ENCODE results near the gene FIGN. TPM values are rescaled to one million over a fixed set of nuclear protein-coding genes. Genes with fewer than 3 reads are reported as not detected.
A peak's percentile ranks its signal among the peaks of the same experiment; 100 is the strongest.

FIGN gene
- total RNA-seq, 1 donor from 2014 or later: under 0.01 TPM

DNA sequence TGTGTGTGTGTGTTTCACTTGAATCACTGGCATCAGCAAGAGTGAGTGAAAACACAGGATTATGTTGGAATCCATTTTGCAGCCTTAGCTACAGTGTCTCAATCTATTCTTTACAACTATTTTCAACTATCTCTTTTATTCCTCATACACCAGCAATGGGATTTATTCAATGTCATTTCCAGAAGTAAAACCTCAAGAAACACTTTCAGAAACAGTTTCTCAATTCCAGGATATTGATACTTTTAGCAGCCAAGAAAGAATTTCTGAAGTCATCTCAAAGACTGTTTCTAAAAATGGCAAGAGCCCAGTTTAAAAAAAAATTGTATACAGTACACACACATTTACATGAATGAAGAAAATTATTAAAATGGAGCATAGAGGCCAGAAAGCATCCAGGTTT is 171.6 kb downstream of the FIGN start:
- DNase-seq (ENCODE audit: low read depth in 2 of 2): no peak

DNA sequence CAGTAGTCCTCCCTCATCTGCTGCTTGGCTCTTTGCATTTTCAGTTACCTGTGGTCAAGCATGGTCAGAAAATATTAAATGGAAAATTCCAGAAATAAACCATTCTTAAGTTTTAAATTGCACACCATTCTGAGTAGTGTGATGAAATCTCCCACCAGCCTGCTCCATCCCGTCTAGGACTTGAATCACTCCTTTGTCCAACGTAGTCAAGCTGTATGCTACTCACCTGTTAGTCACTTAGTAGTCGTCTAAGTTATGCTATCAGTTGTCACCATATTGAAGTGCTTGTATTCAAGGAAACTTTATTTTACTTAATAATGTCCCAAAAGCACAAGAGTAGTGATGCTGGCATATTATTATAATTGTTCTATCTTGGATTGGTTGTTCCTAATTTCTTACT is 172.5 kb downstream of the FIGN start:
- DNase-seq (ENCODE audit: low read depth in 2 of 2): no peak

DNA sequence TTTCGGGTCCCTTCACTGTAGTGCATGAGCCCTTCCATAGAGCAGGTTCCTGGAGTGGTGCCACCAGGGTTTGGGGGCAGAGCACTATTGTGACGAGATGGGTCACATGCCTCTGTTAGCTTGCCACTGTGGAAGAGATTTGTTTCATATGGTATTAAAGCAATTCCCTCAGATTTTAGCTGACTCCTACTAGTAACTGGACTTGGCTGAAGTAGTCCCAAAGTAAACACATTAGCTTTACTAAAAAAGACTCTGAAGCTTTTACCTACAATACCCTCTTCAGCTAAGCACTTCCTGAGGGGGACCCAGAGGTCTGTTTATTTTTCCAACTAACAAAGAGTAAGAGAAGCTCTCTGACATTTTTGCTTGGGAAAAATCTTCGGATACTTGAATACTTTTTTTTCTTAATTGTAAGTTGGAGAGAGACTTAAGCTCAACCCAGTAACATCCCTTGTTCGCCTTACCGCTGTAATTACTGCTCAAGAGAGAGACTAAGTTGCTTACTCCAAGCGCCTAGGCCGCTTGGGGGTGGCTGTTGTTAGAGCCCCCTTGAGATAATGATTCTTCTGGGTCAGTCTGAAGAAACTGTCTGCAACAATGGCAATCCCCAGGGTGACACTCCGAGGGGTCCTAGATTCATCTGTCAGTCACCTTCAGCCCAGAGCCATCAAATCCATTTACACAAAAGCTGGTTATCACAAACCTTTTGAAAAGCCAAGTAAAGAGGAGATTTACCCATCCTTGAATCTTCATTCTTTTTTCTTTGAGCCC is 177.4 kb downstream of the FIGN start:
- peak in 1 of 2 donors; percentile 34 for DNase-seq (ENCODE audit: low read depth in 2 of 2)

DNA sequence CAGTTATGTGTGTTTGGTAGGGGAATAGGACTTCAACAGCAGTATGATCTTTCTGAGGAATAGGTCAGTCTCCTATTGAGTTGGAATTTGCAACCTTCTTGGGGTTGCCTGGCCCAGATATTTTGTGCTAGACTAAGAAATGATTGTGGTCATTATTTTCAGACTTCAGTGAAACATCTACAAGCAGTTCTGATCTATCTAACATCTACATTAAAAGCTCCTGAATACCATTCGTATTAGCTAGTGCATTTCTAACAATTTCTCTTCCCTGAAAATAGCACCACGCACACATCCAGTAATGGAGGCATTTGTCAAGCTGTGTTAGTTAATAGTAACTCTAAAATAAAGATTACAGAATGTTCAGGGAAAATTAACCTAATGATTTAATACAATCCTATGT is 179.3 kb downstream of the FIGN start:
- no peak for DNase-seq (ENCODE audit: low read depth in 2 of 2)

DNA sequence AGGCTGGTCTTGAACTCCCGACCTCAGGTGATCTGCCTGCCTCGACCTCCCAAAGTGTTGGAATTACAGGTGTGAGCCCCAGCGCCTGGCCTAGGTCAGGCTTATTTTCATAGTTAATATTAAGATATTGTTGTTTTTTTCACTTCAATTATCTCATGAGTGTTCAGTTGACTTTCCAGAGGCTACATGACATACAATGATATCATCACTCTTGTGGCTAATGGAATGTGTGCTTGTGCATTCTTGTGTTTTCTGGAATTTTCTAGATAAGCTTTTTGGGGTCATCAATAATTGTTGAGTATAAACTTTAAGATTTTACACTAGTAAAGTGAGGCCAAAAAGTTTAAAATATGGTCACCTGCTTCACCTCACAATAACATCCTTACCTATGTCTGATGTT is 180.9 kb downstream of the FIGN start:
- DNase-seq (ENCODE audit: low read depth in 2 of 2): no peak

DNA sequence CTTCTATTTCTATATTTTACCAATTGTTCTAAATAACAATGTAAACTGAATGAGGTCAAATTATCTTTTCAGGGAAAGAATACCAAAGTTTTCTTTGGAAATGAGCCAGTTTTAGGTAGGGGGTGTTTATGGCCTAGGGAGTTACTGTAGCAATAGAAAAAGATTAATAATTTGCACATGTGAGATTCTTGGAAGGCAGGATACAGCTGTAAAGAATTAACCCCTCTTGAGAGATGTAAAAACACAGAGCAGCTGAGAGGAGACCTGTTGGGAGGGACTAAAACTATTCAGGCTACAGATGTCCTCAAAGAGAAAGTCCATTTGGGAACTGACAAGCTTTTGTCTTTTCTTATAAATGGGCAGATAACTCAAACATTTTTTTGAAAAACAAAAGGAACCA is 182.2 kb downstream of the FIGN start:
- DNase-seq (ENCODE audit: low read depth in 2 of 2): peak in 1 of 2 donors; percentile 80

DNA sequence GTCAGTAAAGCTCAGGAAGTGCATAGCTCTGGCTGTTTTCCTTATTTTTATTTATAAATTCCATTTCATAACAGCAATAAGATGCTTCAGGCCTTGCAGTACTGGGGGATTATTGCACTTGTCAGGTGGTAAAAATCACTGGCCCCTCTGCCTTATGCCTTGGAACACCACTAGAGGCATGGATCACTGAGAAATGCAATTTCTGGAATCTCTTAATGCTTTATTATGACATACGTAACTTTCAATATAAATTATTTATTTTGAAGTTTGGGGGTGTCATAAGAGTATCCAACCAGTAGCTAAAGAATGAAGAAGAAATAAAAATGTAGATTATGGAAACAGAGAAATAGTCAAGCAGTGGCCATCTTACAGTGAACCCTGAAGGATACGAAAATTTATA is 183.1 kb downstream of the FIGN start:
- no peak for DNase-seq (ENCODE audit: low read depth in 2 of 2)

DNA sequence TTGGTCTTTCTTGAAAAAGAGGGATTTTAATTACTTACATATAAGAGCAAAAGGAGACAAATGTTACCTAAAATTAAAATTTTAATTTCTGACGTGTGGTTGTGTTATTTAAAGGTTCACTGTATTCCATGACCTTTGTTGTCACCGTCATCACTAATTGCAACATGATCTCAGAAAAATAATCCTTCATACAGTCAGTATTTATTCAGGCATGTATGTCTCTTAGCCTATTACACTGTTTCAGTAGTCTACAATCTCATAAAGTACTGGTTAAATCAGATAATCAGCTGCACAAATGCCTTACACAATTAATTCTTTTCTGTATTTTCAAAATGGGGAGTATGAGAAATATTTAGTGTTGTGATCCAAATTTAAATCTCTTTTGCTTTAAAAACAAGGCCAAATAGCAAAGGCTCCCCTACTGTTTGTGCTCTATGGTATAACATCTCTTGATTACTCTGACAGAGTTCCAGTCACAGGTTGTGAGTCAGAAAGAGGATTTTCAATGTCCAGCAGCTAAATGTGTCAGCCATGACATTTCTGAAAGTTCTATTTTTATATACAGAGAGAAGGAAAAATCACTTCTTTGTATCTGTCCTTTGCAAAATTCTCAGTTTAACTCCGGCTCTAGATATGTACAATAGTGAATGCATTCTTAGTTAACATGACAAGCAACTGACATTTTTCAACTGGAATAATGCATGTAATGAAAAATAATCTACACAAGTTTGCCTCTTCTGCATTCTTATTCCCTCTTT is 184.0 kb downstream of the FIGN start:
- no peak for DNase-seq (ENCODE audit: low read depth in 2 of 2)

DNA sequence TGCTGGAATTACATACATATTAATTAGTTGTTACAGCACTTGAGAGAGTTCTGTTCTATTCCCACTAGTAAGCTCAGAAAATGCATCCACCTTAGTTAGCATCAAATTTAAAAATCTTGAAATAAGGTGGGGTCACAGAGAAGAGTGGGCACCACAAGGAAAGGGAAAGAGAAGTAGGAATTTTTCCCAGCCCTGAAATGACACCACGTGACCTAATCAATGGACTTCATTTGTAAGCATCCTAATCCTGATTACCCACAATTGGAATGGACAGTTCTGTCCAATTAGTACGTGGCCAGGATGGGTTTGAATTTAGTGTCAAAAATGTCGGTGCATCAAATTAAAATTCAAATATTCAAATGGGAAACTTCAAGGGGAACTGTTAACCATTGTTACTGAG is 186.8 kb downstream of the FIGN start:
- no peak for DNase-seq (ENCODE audit: low read depth in 2 of 2)
